ENCODE data around the gene RNF213.

DNA sequence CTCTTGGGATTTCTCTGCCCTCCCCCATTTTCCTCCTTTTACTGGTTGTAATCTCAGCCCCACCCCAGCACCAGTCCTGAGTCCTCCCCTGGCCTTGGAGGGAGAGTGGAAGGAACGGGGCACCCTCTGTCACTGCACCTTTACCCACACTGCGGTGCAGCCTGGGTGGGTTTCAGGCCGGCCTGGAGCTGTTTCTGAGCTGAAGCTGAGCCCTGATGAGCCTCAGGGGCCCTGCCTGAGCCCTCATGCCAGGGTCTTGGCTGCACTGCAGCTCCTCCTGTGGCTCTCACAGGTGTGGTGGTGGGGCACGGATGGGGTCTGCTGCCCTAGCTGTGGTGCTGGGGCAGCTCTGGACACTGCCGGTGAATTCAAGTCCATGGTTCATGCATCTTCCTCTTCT is 34.5 kb downstream of the RNF213 start:
- TF ChIP-seq, protein P1, sequence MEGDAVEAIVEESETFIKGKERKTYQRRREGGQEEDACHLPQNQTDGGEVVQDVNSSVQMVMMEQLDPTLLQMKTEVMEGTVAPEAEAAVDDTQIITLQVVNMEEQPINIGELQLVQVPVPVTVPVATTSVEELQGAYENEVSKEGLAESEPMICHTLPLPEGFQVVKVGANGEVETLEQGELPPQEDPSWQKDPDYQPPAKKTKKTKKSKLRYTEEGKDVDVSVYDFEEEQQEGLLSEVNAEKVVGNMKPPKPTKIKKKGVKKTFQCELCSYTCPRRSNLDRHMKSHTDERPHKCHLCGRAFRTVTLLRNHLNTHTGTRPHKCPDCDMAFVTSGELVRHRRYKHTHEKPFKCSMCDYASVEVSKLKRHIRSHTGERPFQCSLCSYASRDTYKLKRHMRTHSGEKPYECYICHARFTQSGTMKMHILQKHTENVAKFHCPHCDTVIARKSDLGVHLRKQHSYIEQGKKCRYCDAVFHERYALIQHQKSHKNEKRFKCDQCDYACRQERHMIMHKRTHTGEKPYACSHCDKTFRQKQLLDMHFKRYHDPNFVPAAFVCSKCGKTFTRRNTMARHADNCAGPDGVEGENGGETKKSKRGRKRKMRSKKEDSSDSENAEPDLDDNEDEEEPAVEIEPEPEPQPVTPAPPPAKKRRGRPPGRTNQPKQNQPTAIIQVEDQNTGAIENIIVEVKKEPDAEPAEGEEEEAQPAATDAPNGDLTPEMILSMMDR (IDR thresholded peaks at IDR 0.05) = no peak
- TF ChIP-seq POLR2A (IDR thresholded peaks at IDR 0.05) = no peak
- TF ChIP-seq EP300 (IDR thresholded peaks at IDR 0.05) = no peak
